H1 (cell line): ENCODE results near the gene KCTD17. TPM values are rescaled to one million over a fixed set of nuclear protein-coding genes. Genes with fewer than 3 reads are reported as not detected.

Source experiments
- ASH2L ChIP-seq: fragments of 200-600, 300-600 bp; sonication (generic); IDR thresholded peaks from one replicate; pipeline ENCODE4 v1.7.1; 2017; ENCODE audit warnings: low read length
- BCL11A ChIP-seq, 2 experiments: IDR thresholded peaks; one replicate each; pipeline ENCODE4 v1.6.1; 2011; ENCODE audit warnings: low read depth in 2 of 2, low read length in 2 of 2, mild to moderate bottlenecking in 2 of 2
- CREB1 ChIP-seq: IDR thresholded peaks from 2 replicates; pipeline ENCODE4 v1.6.1; 2012; ENCODE audit warnings: inconsistent platforms
- HDAC2 ChIP-seq, 2 experiments: fragments of 300-600 bp in 1 of 2; sonication (generic) in 1 of 2; IDR thresholded peaks; 2 replicates each; pipeline ENCODE4 v1.6.1; 2011 to 2012; ENCODE audit warnings: low read depth in 2 of 2, low read length in 2 of 2, mild to moderate bottlenecking in 2 of 2, moderate library complexity in 2 of 2, borderline replicate concordance in 1 of 2, inconsistent platforms in 1 of 2
- KDM5A ChIP-seq: fragments of 200-600 bp; IDR thresholded peaks from 2 replicates; pipeline ENCODE4 v1.7.1; 2012; ENCODE audit warnings: mild to moderate bottlenecking, low read length, inconsistent platforms, mixed read lengths
- PHF8 ChIP-seq: fragments of 200-600 bp; sonication (generic); conservative IDR thresholded peaks from 2 replicates; pipeline ENCODE4 v1.7.1; 2012; ENCODE audit warnings: low read depth, mild to moderate bottlenecking, inconsistent platforms, low read length, moderate library complexity
- SIRT6 ChIP-seq: IDR thresholded peaks from one replicate; pipeline ENCODE4 v1.7.1; 2012; ENCODE audit warnings: low read length, inconsistent platforms
- SRF ChIP-seq: IDR thresholded peaks from 2 replicates; pipeline ENCODE4 v1.6.1; 2011; ENCODE audit warnings: mild to moderate bottlenecking, low read depth, low read length, moderate library complexity
- polyA plus RNA-seq, 7 experiments: library from polyadenylated mRNA; depleted of rRNA in 3 of 7; stranded (reverse) in 5 of 7; unstranded in 2 of 7; fragments of >200 nt in 5 of 7; fragments of 200-250 nt in 2 of 7; gene quantifications; 1 replicate in 5 of 7; 2 replicates in 1 of 7; 4 replicates in 1 of 7; pipeline versions ENCODE4 v1.2.1 to v1.2.3, GENCODE V29; 2011 to 2013; ENCODE audit warnings: missing spikeins in 2 of 7, mixed read lengths in 2 of 7
- total RNA-seq: library from RNA; stranded (reverse); fragmentation: NEBNext Ultra II Directional; extraction: Animal tissue kit (Norgen Biotek cat#: 25700); gene quantifications from 2 replicates; pipeline ENCODE4 v1.2.1, GENCODE V29; 2021
- TF ChIP-seq, protein P1 (sequence below): fragments of 300-600 bp; sonication (generic); IDR thresholded peaks from 2 replicates; pipeline ENCODE4 v1.7.1; 2012; ENCODE audit warnings: low read length, moderate library complexity, mild to moderate bottlenecking, inconsistent platforms; ENCODE audit not compliant: insufficient replicate concordance

The KCTD17 gene
- total and polyA plus RNA-seq, 2 of the 8 experiments (the other 6 are each of a cell fraction or from before 2014, with no cell fraction given) = 39.4 to 44.0 TPM

DNA sequence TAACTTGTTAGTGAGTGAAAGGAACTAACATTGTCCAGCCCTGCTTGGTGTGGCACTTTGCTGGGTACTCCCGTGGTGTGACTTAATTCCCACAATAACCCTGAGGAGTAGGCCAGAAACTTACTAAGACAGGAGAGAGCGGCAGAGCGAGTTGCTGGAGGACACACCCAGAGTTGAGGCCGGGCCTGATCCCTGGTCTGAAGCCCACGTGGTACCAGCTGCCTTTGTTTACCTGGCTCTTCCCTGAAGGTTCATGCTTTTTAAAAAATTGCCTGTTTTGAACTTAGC lies 31.4 kb upstream of the KCTD17 start (continued):
- TF ChIP-seq, protein P1, sequence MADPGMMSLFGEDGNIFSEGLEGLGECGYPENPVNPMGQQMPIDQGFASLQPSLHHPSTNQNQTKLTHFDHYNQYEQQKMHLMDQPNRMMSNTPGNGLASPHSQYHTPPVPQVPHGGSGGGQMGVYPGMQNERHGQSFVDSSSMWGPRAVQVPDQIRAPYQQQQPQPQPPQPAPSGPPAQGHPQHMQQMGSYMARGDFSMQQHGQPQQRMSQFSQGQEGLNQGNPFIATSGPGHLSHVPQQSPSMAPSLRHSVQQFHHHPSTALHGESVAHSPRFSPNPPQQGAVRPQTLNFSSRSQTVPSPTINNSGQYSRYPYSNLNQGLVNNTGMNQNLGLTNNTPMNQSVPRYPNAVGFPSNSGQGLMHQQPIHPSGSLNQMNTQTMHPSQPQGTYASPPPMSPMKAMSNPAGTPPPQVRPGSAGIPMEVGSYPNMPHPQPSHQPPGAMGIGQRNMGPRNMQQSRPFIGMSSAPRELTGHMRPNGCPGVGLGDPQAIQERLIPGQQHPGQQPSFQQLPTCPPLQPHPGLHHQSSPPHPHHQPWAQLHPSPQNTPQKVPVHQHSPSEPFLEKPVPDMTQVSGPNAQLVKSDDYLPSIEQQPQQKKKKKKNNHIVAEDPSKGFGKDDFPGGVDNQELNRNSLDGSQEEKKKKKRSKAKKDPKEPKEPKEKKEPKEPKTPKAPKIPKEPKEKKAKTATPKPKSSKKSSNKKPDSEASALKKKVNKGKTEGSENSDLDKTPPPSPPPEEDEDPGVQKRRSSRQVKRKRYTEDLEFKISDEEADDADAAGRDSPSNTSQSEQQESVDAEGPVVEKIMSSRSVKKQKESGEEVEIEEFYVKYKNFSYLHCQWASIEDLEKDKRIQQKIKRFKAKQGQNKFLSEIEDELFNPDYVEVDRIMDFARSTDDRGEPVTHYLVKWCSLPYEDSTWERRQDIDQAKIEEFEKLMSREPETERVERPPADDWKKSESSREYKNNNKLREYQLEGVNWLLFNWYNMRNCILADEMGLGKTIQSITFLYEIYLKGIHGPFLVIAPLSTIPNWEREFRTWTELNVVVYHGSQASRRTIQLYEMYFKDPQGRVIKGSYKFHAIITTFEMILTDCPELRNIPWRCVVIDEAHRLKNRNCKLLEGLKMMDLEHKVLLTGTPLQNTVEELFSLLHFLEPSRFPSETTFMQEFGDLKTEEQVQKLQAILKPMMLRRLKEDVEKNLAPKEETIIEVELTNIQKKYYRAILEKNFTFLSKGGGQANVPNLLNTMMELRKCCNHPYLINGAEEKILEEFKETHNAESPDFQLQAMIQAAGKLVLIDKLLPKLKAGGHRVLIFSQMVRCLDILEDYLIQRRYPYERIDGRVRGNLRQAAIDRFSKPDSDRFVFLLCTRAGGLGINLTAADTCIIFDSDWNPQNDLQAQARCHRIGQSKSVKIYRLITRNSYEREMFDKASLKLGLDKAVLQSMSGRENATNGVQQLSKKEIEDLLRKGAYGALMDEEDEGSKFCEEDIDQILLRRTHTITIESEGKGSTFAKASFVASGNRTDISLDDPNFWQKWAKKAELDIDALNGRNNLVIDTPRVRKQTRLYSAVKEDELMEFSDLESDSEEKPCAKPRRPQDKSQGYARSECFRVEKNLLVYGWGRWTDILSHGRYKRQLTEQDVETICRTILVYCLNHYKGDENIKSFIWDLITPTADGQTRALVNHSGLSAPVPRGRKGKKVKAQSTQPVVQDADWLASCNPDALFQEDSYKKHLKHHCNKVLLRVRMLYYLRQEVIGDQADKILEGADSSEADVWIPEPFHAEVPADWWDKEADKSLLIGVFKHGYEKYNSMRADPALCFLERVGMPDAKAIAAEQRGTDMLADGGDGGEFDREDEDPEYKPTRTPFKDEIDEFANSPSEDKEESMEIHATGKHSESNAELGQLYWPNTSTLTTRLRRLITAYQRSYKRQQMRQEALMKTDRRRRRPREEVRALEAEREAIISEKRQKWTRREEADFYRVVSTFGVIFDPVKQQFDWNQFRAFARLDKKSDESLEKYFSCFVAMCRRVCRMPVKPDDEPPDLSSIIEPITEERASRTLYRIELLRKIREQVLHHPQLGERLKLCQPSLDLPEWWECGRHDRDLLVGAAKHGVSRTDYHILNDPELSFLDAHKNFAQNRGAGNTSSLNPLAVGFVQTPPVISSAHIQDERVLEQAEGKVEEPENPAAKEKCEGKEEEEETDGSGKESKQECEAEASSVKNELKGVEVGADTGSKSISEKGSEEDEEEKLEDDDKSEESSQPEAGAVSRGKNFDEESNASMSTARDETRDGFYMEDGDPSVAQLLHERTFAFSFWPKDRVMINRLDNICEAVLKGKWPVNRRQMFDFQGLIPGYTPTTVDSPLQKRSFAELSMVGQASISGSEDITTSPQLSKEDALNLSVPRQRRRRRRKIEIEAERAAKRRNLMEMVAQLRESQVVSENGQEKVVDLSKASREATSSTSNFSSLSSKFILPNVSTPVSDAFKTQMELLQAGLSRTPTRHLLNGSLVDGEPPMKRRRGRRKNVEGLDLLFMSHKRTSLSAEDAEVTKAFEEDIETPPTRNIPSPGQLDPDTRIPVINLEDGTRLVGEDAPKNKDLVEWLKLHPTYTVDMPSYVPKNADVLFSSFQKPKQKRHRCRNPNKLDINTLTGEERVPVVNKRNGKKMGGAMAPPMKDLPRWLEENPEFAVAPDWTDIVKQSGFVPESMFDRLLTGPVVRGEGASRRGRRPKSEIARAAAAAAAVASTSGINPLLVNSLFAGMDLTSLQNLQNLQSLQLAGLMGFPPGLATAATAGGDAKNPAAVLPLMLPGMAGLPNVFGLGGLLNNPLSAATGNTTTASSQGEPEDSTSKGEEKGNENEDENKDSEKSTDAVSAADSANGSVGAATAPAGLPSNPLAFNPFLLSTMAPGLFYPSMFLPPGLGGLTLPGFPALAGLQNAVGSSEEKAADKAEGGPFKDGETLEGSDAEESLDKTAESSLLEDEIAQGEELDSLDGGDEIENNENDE = no peak
- TF ChIP-seq PHF8 = no peak
- TF ChIP-seq HDAC2 (IDR thresholded peaks at IDR 0.05; ENCODE audit: borderline replicate concordance in 1 of 2, low read depth in 2 of 2, low read length in 2 of 2) = no peak
- no peak for TF ChIP-seq BCL11A (IDR thresholded peaks at IDR 0.05; ENCODE audit: low read depth in 2 of 2, low read length in 2 of 2)
- TF ChIP-seq ASH2L = no peak
- no peak for TF ChIP-seq SIRT6
- no peak for TF ChIP-seq CREB1
- no peak for TF ChIP-seq SRF
- TF ChIP-seq KDM5A = no peak
- TF ChIP-seq, all 59 proteins: peak for 0
